ACC112 (cell line): Measurements from ENCODE around the gene CFAP97D1.

Source experiments
- H2AFZ ChIP-seq: fragments of 200-600 bp; sonication (generic); one replicate; pipeline ENCODE4 v1.6.0; 2017; ENCODE audit warnings: antibody characterized with exemption, low read length; ENCODE audit not compliant: unreplicated experiment
- H3K27ac ChIP-seq: fragments of 200-600 bp; sonication (generic); 2 replicates; pipeline ENCODE4 v1.5.1; 2014; ENCODE audit warnings: low read depth, mild to moderate bottlenecking, antibody characterized with exemption, low read length, moderate library complexity
- H3K27me3 ChIP-seq: fragments of 200-600 bp; sonication (generic); 2 replicates; pipeline ENCODE4 v1.6.1; 2014; ENCODE audit warnings: mild to moderate bottlenecking, antibody characterized with exemption, low read length, moderate library complexity, mixed read lengths; ENCODE audit not compliant: insufficient read depth
- H3K36me3 ChIP-seq: fragments of 200-600 bp; sonication (generic); 2 replicates; pipeline ENCODE4 v1.6.1; 2016; ENCODE audit warnings: mild to moderate bottlenecking, antibody characterized with exemption, low read length, moderate library complexity, mixed read lengths; ENCODE audit not compliant: insufficient read depth
- H3K4me1 ChIP-seq: fragments of 200-600 bp; sonication (generic); one replicate; pipeline ENCODE4 v1.6.1; 2016; ENCODE audit warnings: low read length, mixed read lengths; ENCODE audit not compliant: insufficient read depth, unreplicated experiment, control insufficient read depth
- H3K4me3 ChIP-seq: fragments of 200-600 bp; sonication (generic); 2 replicates; pipeline ENCODE4 v1.5.1; 2014; ENCODE audit warnings: mild to moderate bottlenecking, low read depth, low read length
- H3K79me2 ChIP-seq: fragments of 200-600 bp; sonication (generic); one replicate; pipeline ENCODE4 v1.6.0; 2016; ENCODE audit warnings: low read length; ENCODE audit not compliant: control insufficient read depth, unreplicated experiment, insufficient read depth

Gene CFAP97D1

DNA sequence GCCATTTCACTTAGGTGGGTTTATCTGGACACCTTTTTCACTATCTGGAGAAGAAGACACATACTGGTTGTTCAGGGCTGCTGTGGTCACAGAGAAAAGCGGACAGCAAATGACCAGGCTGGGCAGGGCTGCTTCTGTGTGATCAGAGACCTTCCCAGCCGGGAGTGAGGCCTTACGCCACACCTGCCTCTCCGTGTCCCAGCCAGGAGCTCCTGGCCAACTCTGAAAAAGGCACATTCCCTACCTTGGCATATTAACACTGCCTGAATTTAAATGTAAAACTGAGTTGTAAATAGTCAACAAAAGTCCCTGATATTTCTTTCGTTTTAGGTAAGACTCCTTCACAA, 12.5 kb upstream of the CFAP97D1 start:
- no peak overlapping the region for H3K27ac ChIP-seq
- H2AFZ ChIP-seq = no peak overlapping the region
- no peaks in the 10 kb centered on the region for H3K4me1 ChIP-seq
- no peaks in the 10 kb centered on the region for H3K27me3 ChIP-seq
- no peak overlapping the region for H3K4me3 ChIP-seq
- no peaks in the 10 kb centered on the region for H3K79me2 ChIP-seq
- peaks cover 5% of the 10 kb centered on the region; the same call in 1 of the 2 replicates for H3K36me3 ChIP-seq

GRCh38 chr17:43768382-43768781, 11.9 kb upstream of the CFAP97D1 start:
- no peak overlapping the region for H3K27ac ChIP-seq

DNA sequence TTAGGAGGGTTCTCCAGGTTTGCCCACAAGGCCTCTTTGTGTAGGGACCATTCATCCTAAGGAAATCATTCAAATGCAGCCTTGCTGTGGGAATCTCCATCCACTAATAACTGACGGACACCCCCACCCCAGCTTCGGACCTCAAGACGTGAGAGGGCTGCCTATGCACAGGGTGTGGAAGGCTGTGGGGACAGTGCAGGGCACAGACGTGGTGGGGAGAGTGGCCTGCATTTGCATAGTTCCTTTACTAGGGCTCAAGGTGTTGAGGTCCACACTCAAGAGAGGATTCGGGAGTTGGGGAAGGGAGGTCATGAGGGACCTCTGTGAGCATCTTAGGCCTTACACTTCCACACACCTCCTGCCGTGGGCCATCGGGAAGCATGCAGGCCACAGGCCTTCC, 11.3 kb upstream of the CFAP97D1 start:
- Histone ChIP-seq H3K27me3 (no peaks in the 10 kb centered on the region), H3K79me2 (no peaks in the 10 kb centered on the region), H2AFZ (no peak overlapping the region), H3K4me3 (no peak overlapping the region), H3K36me3 (peaks cover 11% of the 10 kb centered on the region; the same call in 1 of the 2 replicates), H3K27ac (no peak overlapping the region), H3K4me1 (no peaks in the 10 kb centered on the region)

More at GRCh38 chr17:43768382-43768781, 11.9 kb upstream of the CFAP97D1 start:
- H2AFZ ChIP-seq = no peak overlapping the region
- peaks cover 10% of the 10 kb centered on the region; the same call in 1 of the 2 replicates for H3K36me3 ChIP-seq
- no peak overlapping the region for H3K4me3 ChIP-seq
- no peaks in the 10 kb centered on the region for H3K27me3 ChIP-seq
- H3K4me1 ChIP-seq = no peaks in the 10 kb centered on the region
- no peaks in the 10 kb centered on the region for H3K79me2 ChIP-seq

- peaks cover 16% of the 10 kb centered on the region; the same call in 1 of the 2 replicates for H3K36me3 ChIP-seq
- H3K27me3 ChIP-seq = no peaks in the 10 kb centered on the region
- no peaks in the 10 kb centered on the region for H3K79me2 ChIP-seq
- no peaks in the 10 kb centered on the region for H3K4me1 ChIP-seq
- H3K27ac ChIP-seq = no peak overlapping the region
- H3K4me3 ChIP-seq = no peak overlapping the region
- no peak overlapping the region for H2AFZ ChIP-seq
Measured at GRCh38 chr17:43769426-43769825, 10.8 kb upstream of the CFAP97D1 start.

DNA sequence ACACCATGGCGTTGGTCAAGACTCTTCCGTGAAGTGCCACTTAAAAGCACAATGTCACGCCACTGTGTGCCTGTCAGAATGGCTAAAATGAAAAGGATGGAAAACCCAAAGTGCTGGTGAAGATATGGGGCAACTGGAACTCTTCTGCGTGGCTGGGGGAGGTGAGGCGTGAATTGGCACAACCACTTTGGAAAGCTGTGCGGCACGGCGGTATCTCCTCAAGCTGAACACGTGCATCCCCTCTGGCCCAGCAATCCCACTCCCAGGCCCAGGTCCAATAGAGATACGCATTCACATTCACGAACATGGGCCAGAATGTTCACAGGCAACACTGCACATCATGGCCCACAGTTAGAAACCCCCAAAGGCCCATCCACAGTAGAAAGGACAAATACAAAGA, 10.4 kb upstream of the CFAP97D1 start:
- no peak overlapping the region for H3K4me3 ChIP-seq
- H3K27ac ChIP-seq = no peak overlapping the region
- H3K27me3 ChIP-seq = no peaks in the 10 kb centered on the region
- no peak overlapping the region for H2AFZ ChIP-seq
- H3K4me1 ChIP-seq = no peaks in the 10 kb centered on the region
- H3K36me3 ChIP-seq = peaks cover 19% of the 10 kb centered on the region; the same call in 1 of the 2 replicates
- H3K79me2 ChIP-seq = no peaks in the 10 kb centered on the region

- no peak overlapping the region for H2AFZ ChIP-seq
- H3K4me3 ChIP-seq = no peak overlapping the region
- peaks cover 25% of the 10 kb centered on the region; the same call in 1 of the 2 replicates for H3K36me3 ChIP-seq
- no peak overlapping the region for H3K27ac ChIP-seq
- H3K79me2 ChIP-seq = peaks cover 4% of the 10 kb centered on the region
- H3K27me3 ChIP-seq = no peaks in the 10 kb centered on the region
- no peaks in the 10 kb centered on the region for H3K4me1 ChIP-seq
Measured at GRCh38 chr17:43770957-43771356, 9.3 kb upstream of the CFAP97D1 start.

GRCh38 chr17:43771463-43771862, 8.8 kb upstream of the CFAP97D1 start:
- Histone ChIP-seq H3K27ac (no peak overlapping the region), H3K27me3 (no peaks in the 10 kb centered on the region), H3K36me3 (peaks cover 25% of the 10 kb centered on the region; the same call in 1 of the 2 replicates), H3K4me3 (no peak overlapping the region), H2AFZ (no peak overlapping the region), H3K4me1 (no peaks in the 10 kb centered on the region), H3K79me2 (peaks cover 9% of the 10 kb centered on the region)

DNA sequence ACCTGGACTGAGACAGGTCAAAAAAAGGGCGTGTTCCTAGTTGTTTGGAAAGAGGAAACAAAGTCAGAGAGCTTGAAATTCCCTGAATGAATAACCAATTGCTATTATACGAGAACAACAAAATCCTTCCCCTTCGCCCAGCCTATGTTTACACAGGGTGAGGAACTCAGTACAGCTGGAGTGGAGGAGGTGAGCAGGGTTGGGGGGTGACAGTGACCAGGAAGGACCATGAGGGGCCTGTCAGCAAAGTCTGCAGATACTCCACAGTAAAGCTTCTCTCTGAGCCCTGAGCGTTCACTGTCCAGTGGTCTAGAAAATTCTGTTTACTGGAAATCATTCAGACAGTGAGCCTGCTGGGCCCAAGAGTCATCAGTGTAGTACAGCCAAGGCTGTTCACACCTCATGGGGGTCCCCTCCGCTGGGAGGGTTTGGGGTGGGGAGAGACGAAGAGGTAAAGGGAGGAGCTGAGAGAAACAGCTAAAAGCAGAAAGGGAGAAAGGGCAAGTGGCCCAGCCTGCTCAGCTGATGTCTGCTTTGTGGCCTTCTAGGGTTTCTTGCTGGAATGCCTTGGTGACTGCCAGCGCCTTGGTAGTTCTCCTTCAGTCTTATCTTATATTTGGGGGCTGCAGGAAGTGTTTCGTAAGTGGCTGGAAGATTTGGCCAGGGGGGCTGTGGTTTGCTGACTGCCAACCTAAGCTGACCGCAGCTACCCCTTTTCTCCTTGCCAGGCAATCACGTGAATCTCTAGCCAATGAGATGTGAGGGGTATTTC, 7.2 kb upstream of the CFAP97D1 start:
- peaks cover 25% of the 10 kb centered on the region; the same call in 1 of the 2 replicates for H3K36me3 ChIP-seq
- no peaks in the 10 kb centered on the region for H3K27me3 ChIP-seq
- no peak overlapping the region for H2AFZ ChIP-seq
- no peak overlapping the region for H3K4me3 ChIP-seq
- H3K79me2 ChIP-seq = peaks cover 24% of the 10 kb centered on the region
- H3K27ac ChIP-seq = no peak overlapping the region
- H3K4me1 ChIP-seq = peaks cover 5% of the 10 kb centered on the region

GRCh38 chr17:43774304-43775250, 5.7 kb upstream of the CFAP97D1 start:
- peaks cover 9% of the 10 kb centered on the region for H3K4me1 ChIP-seq
- peaks cover 24% of the 10 kb centered on the region for H3K79me2 ChIP-seq
- no peaks in the 10 kb centered on the region for H3K27me3 ChIP-seq
- H3K27ac ChIP-seq = no peak overlapping the region
- no peak overlapping the region for H2AFZ ChIP-seq
- peaks cover 25% of the 10 kb centered on the region; the same call in 1 of the 2 replicates for H3K36me3 ChIP-seq
- H3K4me3 ChIP-seq = no peak overlapping the region

GRCh38 chr17:43778337-43779144, 1.7 kb upstream of the CFAP97D1 start, which contains the start of gene DUSP3:
DUSP3 (minus strand) TSS chr17:43778977; CDS start chr17:43778924, 53 bp downstream.
- peak within 1 kb of the TSS; percentile 97 for H3K4me3 ChIP-seq
- peaks cover 14% of the 10 kb centered on the region; the same call in 1 of the 2 replicates for H3K36me3 ChIP-seq
- no peaks in the 10 kb centered on the region for H3K27me3 ChIP-seq
- peaks cover 20% of the 10 kb centered on the region for H3K4me1 ChIP-seq
- H3K79me2 ChIP-seq = peaks cover 24% of the 10 kb centered on the region
- H2AFZ ChIP-seq = peak within 1 kb of the TSS; percentile 94
- peak within 1 kb of the TSS; percentile 92 for H3K27ac ChIP-seq
